Stimulated activated CD4-positive, alpha-beta T cell treated with anti-CD3 and anti-CD28 coated beads, Interleukin-1b, Interleukin-23, amount 100 ng/mL, for 1 hour (primary cell): ENCODE measurements around the gene APRT.
"Not testable (repeated sequence)": the region's sequence is repeated elsewhere in the genome, so short reads cannot be mapped to it uniquely, and the experiment has no call there.

ENCODE experiments used
- DNase-seq, 2 donors: peaks; one replicate each; pipeline ENCODE4 v3.0.0-alpha.2; 2020; ENCODE audit warnings: low read depth in 2 of 2

Gene APRT

GRCh38 chr16:88841521-88842307, 30.0 kb upstream of the APRT start:
- DNase-seq, result no peak

- DNase-seq, result no peak
Observed at GRCh38 chr16:88840600-88841215, 29.0 kb upstream of the APRT start.

GRCh38 chr16:88839745-88840599, 28.2 kb upstream of the APRT start:
- DNase-seq, result no peak

- DNase-seq, result no peak
Observed at GRCh38 chr16:88839026-88839529, 27.4 kb upstream of the APRT start.

- DNase-seq, result no peak
Observed at GRCh38 chr16:88838566-88838965, 26.8 kb upstream of the APRT start.

- no peak for DNase-seq
Observed at GRCh38 chr16:88837806-88838205, 26.1 kb upstream of the APRT start.

- DNase-seq, result no peak
Observed at GRCh38 chr16:88836791-88837190, 25.1 kb upstream of the APRT start.

GRCh38 chr16:88835818-88836217, 24.1 kb upstream of the APRT start:
- no peak for DNase-seq

- no peak for DNase-seq
Observed at GRCh38 chr16:88835383-88835782, 23.7 kb upstream of the APRT start.

GRCh38 chr16:88834670-88835069, 22.9 kb upstream of the APRT start:
- DNase-seq, result no peak

GRCh38 chr16:88833086-88833485, 21.4 kb upstream of the APRT start:
- DNase-seq, result no peak

- no peak for DNase-seq
Observed at GRCh38 chr16:88831838-88832237, 20.1 kb upstream of the APRT start.

GRCh38 chr16:88830783-88831182, 19.1 kb upstream of the APRT start:
- DNase-seq, result no peak

- no peak for DNase-seq
Observed at GRCh38 chr16:88830258-88830657, 18.5 kb upstream of the APRT start.

- DNase-seq, result no peak
Observed at GRCh38 chr16:88828711-88829110, 17.0 kb upstream of the APRT start.

GRCh38 chr16:88827727-88828126, 16.0 kb upstream of the APRT start:
- no peak for DNase-seq

- DNase-seq, result no peak
Observed at GRCh38 chr16:88826070-88826840, 14.5 kb upstream of the APRT start.

GRCh38 chr16:88825146-88825545, 13.4 kb upstream of the APRT start:
- no peak for DNase-seq

GRCh38 chr16:88824256-88825077, 12.7 kb upstream of the APRT start:
- DNase-seq, result no peak

GRCh38 chr16:88823646-88824045, 11.9 kb upstream of the APRT start:
- not testable (repeated sequence) for DNase-seq
